NCI-H226 (cell line): Measurements from ENCODE around the gene FAM184A.
"Not testable (repeated sequence)": the region's sequence is repeated elsewhere in the genome, so short reads cannot be mapped to it uniquely, and the experiment has no call there.

Source experiments
- DNase-seq: peaks from one replicate; pipeline ENCODE4 v3.0.0-alpha.2; 2015

FAM184A gene

DNA sequence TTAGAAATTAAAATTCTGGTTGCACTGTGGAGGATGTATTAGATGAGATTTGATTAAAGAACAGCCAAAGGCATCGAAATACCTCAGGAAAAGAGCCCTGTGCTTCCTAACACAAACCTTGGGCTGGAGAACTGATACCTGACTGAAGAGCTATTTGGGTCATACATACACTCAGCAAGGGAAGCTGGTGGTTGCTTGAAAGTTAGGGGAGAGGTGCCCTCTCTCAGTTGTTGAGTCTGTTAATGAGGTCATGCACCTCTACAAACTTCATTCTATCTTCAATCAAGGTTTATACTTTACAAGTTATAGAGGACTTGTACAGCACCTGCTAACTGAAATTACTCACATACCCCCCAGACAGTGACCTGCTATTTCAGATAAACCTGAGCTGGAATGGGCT, 25.5 kb downstream of the FAM184A start:
- DNase-seq = no peak

DNA sequence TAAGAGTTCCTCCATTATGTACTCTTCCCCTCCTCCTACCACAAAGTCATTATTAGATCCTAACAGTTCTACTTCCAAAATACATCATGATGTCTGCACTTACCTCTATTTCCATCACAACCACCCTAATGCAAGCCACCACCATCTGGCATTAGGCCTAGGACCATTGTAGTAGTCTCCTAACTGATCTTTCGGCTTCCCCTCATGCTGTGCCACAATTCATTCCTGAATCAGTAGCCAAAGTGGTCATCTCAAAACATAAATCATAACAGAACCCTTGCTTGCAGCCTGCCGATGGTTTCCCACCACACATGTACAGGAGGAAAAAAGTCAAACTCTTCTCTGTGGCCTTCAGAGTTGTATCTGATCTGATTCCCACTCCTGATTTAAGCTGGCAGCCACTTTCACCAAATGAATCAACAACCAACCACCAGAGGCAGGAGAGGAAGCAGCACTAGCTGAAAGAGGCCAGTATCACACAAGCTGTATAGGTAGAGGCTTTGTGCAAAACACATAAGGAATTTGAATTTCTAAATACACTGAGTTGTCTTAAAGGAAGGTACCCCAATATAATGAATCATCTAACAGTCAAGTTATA, 26.1 kb downstream of the FAM184A start:
- no peak for DNase-seq

DNA sequence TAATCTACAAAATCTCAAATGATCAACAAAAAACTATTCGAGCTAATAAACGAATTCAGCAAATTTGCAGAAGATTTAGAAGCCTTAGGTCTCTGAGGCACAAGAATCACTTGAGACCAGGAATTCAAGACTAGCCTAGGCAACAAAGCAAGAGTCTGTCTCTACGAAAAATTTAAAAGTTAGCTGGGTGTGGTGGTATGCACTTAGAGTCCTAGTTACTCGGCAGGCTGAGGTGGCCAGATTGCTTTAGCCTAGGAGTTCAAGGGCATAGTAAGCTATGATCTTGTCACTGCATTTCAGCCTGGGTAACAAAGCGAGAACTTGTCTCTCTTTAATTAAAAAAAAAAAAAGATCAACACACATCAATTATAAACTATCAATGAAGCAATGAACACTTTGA, 34.2 kb downstream of the FAM184A start:
- no peak for DNase-seq

DNA sequence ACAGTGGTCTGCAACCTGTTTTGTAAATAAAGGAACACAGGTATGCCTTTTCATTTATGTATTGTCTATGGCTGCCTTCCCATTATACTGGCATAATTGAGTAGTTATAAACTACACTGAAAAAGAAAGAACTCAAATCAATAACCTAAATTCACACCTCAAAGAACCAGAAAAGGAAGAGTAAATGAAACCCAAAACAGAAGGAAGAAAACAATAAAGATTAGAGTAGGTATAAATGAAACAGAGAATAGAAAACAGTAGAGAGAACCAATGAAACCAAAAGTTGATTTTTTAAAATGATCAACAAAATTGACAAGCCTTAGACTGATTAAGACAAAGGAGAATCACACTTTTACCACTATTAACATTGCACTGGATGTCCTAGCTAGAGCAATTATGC, 34.7 kb downstream of the FAM184A start:
- no peak for DNase-seq

DNA sequence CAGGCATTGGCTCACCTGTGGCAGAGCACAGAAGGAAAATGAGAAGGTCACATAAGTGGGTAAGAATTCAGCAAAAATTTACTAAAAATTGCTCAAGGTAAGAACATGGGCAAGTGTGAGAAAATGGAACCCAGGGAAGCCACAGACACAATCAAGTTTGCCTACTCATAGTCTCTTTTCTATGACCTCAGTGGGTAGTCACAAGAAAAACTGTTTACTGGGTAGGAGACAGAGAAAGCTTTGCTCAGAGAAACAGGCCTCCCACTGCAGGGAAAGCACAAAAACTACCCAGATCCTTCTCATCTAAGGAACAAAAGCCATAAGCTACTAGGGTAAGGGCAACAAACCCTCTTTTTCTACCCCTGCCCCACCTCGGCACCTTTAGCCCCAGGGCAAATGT, 35.2 kb downstream of the FAM184A start:
- DNase-seq = no peak

DNA sequence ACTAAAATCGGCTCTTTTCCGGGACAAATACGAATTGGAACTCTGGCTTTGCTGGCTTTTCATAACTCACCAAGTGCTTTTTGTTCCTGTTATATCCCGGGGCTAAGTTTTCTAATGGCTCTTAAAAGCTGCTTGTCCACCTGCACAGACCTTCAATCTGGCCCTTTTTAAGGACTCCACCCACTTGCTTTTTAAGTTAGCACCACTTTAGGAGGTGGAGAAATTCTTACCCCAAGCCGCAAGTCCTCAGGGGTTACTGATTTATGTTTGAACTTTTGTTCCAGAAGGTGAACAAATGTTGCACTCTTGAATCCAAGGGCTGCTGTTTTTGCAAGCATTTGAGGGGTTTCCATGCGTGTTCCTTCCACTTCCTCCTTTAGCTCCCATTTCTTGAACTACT, 37.8 kb downstream of the FAM184A start:
- DNase-seq = no peak

DNA sequence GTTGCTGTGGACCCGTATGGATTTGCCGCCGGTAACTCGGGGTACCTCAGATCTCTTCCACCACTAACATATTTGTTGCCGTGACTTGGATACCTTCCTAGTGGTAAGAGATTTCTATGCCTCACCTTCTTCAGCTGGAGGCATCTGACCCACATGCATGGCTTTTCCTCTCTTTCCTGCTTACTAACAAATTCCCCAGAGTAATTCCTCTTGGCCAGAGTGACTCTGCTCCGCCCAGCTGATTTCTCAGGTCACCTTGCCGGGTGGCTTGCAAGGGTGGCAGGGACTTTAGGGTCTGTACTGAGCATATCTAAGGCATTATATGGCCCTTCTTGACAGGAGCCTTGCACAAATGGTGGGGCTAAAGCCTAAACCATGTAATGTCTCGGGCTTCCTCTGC, 38.2 kb downstream of the FAM184A start:
- no peak for DNase-seq

DNA sequence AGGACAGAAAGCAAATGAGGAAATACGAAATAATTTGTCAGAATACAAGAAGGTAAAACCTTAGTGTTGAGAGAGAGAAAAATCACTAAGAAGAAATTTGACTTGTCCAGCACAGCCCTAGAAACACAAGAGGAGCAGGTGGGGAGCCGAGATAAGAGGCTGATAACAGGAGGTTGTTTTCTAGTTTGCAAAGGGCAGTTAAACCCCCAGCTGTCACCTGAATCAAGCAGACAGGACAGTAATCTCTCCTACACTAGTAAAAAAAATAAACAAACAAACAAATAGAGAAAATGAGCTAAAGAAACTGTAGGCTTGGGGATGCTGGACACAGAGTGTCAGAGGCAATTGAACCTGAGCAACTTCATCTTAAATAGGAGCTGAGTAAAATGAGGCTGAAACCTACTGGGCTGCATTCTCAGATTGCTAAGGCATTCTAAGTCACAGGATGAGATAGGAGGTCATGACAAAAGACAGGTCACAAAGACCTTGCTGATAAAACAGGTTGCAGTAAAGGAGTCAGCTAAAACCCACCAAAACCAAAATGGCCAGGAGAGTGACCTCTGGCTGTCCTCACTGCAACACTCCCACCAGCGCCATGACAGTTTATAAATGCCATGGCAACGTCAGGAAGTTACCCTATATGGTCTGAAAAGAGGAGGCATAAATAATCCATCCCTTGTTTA, 40.4 kb downstream of the FAM184A start:
- no peak for DNase-seq

DNA sequence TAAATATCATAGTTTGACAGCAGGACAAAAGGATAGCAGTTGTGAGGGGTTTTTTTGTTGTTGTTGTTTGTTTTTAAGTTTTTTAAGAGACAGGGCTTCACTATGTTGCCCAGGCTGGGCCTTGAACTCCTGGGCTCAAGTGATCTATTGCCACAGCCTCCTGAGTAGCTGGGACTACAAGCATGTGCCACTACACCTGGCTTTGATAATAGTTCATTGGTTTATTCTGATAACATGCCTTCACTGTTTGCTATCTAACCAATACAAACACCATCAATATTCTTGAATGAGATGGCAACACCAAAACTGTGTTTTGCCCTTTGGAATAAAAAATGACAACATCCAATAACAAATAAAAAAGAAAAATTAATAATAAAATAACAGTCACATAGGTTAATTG, 41.2 kb downstream of the FAM184A start:
- DNase-seq = no peak

DNA sequence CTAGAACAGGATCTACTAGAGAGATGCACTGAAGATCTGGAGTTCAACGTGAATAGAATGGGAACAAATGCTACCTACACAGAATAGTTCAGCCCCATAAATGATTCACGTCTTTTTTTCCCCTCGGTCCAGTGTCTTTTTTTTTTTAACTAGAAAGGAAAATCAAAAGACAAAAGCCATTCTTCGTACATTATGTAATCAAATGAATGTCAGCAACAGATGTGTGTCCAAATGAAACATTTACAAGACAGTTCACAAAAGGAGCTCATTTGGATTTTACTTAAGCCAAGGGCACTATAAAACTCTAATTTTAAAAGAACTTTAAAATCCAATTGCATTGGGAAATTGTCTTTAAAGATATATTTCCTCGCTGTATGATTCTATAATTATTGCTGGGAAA, 42.4 kb downstream of the FAM184A start:
- no peak for DNase-seq

DNA sequence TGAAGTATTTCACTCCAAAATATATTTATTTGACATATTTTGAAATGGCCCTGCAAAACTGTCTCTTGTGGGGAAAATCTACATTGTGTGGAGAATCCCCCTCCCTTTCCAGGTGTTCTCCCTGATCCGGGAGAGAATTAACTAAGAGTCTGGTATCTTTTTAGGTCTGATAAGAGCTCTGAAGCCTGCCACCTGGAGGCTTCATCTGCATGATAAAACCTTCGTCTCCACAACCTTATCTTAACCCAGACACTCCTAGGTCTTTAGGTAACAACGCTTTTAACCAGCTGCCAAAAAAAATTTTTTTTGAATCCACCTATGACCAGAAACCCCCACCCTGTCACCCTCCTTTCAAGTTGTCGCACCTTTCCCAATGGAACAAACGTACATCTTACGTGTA, 43.0 kb downstream of the FAM184A start:
- no peak for DNase-seq

DNA sequence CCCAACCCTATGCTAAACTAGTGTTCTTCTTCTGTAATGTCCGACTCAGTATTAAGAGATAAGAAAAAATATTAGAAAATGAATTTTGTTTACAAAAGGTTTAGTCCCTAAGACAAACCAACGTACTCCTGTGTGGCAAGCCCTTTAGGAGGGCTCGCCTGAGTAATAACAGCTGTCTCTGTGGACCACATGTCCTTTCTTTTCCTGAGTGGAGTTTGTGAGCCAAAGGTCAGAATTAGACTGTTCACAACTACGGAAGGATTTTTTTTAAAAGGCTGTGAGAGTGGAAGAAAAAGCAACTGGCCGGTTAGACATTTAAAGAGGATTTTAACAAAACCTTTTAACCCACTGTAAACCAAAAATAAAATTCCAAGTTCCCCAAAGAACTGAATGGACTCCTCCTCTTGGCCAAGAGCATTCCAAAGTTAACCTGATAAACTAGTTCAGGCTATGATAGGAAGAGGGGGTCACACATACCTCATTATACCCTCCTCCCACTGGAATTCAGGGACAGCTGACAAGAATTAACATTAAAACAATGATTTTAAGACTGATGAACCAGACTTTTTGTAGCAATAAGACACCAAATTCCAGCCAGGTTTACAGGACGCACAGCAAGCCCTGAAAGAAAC, 43.5 kb downstream of the FAM184A start:
- DNase-seq = no peak

DNA sequence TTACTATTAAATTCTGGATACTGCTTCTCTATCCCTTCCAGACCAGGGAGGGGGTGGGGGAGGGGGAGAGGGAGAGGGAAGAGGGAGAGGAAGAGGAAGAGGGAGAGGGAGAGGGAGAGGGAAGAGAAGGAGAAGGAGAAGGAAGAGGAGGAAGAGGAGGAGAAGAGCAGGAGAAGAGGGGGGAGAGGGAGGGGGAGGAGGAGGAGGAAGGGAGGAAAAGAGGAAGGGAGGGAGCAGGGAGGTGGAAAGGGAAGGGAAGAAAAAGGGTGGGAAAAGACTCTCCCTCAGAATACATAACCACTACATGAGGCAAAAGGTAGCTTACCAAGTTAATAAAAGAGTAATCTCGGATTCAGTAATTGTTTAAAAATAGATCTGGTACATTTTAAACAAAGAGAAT, 46.0 kb downstream of the FAM184A start:
- DNase-seq = no peak

DNA sequence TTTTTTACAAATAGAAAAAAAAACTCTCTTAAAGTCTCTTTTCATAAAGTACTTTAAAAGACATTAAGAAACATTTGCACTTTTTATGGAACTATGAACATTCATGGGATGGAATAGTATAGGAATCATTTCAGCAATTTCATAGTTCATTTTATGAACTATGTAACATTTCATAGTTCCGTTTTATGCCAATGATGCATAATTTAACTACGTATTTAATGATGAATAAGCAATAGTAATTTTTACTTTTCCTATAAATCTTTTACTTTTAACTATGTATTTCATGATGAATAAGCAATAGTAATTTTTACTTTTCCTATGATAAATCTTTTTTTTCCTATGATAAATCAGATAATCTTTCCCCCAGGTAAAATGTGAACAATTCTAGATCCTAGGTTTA, 47.7 kb downstream of the FAM184A start:
- DNase-seq = no peak

DNA sequence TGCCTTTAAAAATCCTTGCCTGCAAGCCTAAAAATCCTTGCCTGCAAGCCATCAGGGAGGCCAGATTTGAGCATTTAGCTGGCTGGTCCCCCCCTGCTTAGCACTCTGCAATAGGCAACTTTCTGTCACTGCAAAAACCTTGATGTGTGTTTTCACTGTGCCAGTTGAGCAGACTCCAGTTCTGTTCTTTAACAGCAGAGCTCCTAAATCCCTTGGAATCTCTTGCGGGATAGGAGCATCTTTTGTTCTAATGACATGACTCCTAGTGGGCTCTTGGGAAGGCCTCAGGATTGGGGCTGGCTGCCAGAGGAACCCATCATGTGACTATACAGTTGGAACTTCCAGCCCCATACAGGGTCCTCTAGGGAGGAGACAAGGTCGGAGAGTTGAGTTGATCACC, 50.4 kb downstream of the FAM184A start:
- DNase-seq = no peak

DNA sequence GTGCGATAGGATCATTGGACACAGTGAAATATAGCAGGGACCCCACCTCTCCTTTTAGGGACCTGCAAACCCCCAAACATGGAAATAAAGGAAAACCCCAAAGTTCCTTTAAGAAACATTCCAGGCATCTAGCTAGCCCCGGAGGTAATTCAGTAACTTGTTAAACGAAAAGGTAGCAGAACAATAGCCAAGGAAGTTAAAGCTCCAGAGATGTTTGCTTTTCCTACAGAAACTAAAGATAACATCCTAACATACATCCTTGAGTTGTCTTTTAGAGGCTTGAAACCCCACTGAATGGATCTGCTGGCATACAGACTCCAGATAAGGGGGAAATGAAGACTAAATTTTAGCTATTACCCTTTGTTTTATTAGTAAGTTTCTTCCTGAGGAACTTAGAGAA, 51.0 kb downstream of the FAM184A start:
- DNase-seq = no peak

DNA sequence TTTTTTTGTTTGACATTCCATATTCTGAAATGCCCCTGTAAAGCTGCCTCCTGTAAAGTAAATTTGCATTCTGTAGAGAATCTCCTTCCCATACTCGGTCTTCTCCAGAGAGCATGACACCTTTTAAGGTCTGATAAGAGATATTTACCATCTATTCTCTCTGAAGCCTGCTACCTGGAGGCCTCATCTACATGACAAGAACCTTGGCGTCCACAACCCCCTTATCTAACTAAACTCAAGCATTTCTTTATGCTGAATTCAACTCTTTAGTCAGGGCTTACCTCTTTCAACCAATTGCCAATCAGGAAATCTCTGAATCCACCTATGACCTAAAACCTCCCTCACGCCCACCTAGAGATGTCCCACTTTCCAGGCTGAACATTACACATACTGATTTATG, 51.6 kb downstream of the FAM184A start:
- DNase-seq = no peak

DNA sequence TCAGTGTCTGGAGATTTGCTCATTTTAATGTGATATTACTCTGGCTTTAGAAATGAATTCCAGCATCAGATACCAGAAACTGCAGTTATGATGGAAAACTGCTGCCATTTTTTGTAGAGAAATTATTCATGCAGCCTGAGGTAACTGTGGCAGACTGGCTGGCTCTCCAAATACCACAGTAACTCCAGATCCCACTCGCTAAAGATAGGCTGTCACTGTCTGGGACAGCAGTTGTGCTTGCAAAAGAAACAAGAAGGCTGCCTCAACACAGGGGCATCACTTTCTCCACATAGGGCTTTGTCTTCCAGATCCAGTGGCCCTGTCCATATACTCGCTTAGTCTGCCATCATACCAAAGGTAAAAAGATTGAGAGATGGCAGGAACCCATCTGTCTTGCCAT, 52.7 kb downstream of the FAM184A start:
- no peak for DNase-seq

DNA sequence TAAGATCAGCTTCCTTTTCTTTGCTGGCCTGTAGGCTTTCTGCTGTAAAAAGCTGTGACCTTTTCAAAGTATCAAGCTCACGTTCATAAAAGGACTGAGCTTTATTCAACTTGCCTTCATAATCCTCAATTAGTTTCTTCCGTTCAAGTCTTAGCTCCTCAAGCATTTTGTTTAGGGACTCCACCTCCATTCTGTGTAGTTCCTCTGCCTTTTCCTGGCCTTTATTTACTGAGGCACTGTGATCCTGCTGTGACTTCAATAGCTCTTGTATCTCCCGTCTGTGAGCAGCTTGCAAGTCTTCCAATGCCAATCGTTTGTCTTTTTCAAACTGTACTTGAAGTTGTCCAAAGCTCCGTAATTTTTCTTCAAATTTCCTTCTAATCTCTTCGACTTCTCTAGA, 54.4 kb downstream of the FAM184A start:
- DNase-seq = no peak

DNA sequence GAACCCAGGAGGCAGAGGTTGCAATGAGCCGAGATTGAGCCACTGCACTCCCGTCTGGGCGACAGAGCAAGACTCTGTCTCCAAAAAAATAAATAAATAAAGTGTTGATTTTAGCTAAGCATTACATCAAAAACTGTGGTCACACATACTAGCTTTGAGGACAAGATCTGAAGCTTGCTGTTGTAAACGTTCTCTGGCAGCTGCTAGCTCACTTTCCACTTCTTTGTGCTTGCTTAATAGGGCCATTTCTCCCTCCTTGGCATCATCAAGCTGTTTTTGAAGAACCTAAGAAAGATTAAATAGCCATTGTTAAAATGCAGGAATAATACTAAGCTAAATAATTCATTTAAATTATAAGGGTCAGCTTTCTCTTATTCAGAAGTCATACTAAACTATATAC, 55.7 kb downstream of the FAM184A start:
- no peak for DNase-seq

DNA sequence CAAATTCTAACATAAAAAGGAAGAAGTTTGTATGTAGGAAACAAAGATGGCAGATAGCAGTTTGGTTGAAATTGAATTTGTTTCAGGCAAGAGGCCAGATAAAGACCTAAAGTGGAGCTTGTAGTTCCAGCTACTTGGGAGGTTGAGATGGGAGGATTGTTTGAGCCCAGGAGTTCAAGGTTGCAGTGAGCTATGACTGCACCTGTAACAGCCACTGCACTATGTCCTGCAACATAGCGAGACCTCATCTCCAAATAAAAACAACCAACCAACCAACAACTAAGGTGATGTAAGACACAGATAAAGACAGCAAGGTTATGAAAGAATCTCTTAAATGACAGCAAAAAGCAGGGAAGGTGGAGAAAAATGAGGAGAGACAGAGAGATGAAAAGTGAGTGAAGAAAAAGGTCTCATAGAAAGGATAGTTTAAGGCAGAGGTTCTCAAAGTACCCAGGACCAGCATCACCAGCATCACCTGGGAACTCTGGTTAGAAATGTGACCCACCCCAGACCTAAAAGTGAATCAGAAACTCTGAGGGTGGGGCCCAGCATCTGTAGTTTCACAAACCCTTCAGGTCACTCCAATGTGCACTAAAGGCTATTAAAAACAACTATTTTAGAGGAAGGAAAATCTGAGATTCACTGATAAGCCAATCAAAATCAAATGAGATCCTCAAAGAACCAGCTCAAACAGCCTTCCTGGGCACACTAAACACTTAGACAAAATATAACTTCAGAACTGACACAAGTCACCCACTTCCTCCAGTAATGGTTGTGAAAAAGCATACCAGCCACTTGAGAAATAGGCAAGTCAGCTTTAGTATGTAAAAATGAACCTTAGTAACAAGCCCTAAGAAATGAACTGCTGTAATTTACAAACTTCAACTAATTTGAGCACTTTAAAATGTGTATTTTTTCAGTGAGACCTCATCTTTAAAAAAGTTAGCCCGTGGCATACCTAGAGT, 57.6 kb downstream of the FAM184A start:
- DNase-seq = no peak

DNA sequence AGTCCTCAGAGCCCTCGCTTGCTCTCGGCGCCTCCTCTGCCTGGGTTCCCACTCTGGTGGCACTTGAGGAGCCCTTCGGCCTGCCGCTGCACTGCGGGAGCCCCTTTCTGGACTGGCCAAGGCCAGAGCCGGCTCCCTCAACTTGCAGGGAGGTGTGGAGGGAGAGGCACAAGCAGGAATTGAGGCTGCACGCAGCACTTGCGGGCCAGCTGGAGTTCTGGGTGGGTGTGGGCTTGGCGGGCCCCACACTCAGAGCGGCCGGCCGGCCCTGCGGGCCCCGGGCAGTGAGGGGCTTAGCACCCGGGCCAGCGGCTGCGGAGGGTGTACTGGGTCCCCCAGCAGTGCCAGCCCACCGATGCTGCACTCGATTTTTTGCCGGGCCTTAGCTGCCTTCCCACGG, 63.3 kb downstream of the FAM184A start:
- not testable (repeated sequence) for DNase-seq

DNA sequence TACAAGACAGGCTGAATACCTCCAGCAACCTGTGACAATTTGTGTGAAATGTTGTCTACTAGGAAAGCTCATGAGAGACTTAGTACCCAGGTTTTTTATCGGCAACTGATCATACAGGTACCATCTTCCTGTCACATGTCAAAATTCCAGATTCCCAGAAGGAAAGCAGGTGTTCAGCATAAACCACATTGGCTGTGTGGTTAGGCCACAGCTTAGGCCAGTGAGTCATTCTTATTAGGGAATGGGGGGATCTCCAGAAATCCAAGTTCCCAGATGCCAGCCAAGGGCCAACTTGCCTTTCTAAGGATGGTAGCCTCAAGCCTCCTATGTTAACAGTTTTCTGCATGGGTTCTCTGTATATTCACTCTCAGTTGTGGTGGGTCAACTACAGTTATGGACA, 65.9 kb downstream of the FAM184A start:
- no peak for DNase-seq

DNA sequence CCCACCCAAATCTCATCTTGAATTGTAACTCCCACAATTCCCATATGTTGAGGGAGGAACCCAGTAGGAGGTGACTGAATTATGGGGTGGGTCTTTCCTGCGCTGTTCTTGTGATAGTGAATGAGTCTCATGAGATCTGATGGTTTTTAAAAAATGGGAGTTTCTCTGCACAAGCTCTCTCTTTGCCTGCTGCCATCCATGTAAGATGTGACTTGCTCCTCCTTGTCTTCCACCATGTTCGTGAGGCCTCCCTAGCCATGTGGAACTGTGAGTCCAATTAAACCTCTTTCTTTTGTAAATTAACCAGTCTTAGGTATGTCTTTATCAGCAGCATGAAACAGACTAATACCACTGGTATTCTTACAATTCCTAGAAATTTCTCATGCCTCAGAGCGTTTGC, 69.2 kb downstream of the FAM184A start:
- not testable (repeated sequence) for DNase-seq
